Measurements from ENCODE around the gene RAB40B.

DNA sequence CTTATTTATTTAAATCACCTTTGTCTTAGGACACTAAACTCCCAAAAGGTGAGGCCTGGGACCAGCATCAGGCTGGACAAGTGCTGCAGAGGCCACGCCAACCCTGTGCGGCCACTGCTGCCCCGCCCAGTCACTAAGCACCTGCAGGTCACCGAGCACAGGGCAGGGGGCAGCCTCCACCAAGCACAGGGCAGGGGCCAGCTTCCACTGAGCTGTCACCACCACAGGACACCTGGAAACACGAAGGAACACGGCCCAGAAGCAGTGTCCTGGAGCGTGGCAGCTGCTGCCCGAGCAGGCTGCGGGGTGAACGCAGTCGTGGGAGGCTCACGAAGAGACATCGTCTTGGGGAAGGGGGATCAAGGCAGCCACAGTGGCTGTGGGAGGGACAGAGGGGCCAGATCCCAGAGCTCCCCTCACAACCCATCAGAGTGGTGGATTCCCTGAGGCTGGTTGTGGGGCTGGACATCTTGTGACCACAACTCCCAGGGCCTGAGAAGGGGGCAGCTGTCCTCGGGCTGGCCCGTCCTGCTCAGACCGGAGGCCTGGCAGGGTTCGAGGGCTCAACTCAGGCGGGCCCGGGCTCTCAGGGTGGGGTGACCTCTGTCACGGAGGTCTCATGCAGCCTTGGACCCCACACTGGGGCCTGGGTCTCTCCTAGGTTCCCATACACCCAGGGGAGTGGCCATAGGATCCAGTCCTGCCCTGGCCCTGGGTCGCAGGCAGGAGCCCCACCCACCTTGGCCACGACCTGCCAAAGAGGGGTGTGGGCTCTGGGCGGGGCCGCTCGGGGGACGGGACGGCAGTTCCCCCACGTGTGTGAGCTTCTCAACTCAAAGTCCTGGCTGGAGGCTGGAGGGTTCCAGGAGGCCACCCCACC, 18.7 kb downstream of the RAB40B start:
- TF ChIP-seq ZNF850 (CRISPR knock-in tag; conservative IDR thresholded peaks at IDR 0.05) (no peak), E2F1 (CRISPR knock-in tag; IDR thresholded peaks at IDR 0.05) (no peak)
